ENCODE data around the gene TIMM8A. TPM values are rescaled to one million over a fixed set of nuclear protein-coding genes. Genes with fewer than 3 reads are reported as not detected.

The TIMM8A gene
- total and polyA plus RNA-seq, 3 experiments from 2014 or later = 11.8 to 43.3 (median 40.1) TPM

GRCh38 chrX:101368800-101369199 is 20.3 kb upstream of the TIMM8A start:
- Histone ChIP-seq H3K27ac (ENCODE audit: low read depth, low read length) (no peak overlapping the region), H3K36me3 (ENCODE audit: insufficient read depth, low read length) (no peaks in the 10 kb centered on the region), H3K4me3 (ENCODE audit: low read length) (no peak overlapping the region), H3K4me1 (ENCODE audit: insufficient read depth, low read length) (no peaks in the 10 kb centered on the region), H3K27me3 (ENCODE audit: insufficient read depth, low read length, poor library complexity, severe bottlenecking) (no peaks in the 10 kb centered on the region), H3K9me3 (ENCODE audit: low read length) (no peaks in the 10 kb centered on the region)
- Mint-ChIP-seq H3K4me3 (no peak overlapping the region), H3K4me1 (no peaks in the 10 kb centered on the region), H3K36me3 (no peaks in the 10 kb centered on the region), H3K27me3 (peaks cover 0 to 8% of the 10 kb centered on the region in 2 donors), H3K9me3 (no peaks in the 10 kb centered on the region), H3K27ac (no peak overlapping the region)
- ChIA-PET CTCF (no interaction called here), POLR2A (no interaction called here)
- no peak for DNase-seq

DNA sequence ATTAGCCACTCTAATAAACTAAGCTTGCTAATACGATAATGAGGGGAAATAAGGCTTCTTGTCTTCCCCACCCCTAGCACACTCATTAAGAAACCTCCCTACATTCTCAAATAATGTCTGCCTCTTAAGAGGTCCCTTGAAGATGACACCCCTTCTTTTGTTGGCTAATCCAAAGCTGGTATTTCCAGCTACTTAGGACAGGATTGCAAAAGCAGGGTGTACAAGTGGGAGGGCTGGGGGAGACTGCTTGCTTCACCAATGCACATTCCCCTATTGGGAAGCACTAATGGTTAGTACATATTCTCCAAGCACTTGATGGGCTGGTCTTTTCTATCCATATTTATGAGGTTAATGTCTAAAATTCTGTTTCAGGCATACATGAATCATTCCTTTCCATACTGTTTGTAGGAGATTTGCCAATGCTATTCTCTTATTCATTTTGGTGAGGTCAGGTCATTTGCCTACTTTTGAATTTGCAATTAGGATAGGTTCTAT is 16.8 kb upstream of the TIMM8A start:
- Mint-ChIP-seq H3K27me3 (peaks cover 4 to 19% of the 10 kb centered on the region in 2 donors), H3K4me3 (no peak overlapping the region), H3K36me3 (no peaks in the 10 kb centered on the region), H3K9me3 (no peaks in the 10 kb centered on the region), H3K4me1 (no peaks in the 10 kb centered on the region), H3K27ac (no peak overlapping the region)
- ChIA-PET CTCF (no interaction called here), POLR2A (no interaction called here)
- H3K27ac ChIP-seq (ENCODE audit: low read depth, low read length) = no peak overlapping the region
- H3K4me3 ChIP-seq (ENCODE audit: low read length) = no peak overlapping the region
- no peaks in the 10 kb centered on the region for H3K9me3 ChIP-seq (ENCODE audit: low read length)
- no peaks in the 10 kb centered on the region for H3K36me3 ChIP-seq (ENCODE audit: insufficient read depth, low read length)
- H3K27me3 ChIP-seq (ENCODE audit: insufficient read depth, low read length, poor library complexity, severe bottlenecking) = no peaks in the 10 kb centered on the region
- no peak for DNase-seq
- H3K4me1 ChIP-seq (ENCODE audit: insufficient read depth, low read length) = no peaks in the 10 kb centered on the region

GRCh38 chrX:101362757-101363156 is 14.2 kb upstream of the TIMM8A start:
- H3K27ac Mint-ChIP-seq = no peak overlapping the region
- H3K4me1 Mint-ChIP-seq = no peaks in the 10 kb centered on the region
- H3K27me3 ChIP-seq (ENCODE audit: insufficient read depth, low read length, poor library complexity, severe bottlenecking) = no peaks in the 10 kb centered on the region
- no peak for DNase-seq
- peaks cover 7 to 18% of the 10 kb centered on the region in 2 donors for H3K27me3 Mint-ChIP-seq
- no peak overlapping the region for H3K4me3 Mint-ChIP-seq
- H3K4me1 ChIP-seq (ENCODE audit: insufficient read depth, low read length) = no peaks in the 10 kb centered on the region
- no peaks in the 10 kb centered on the region for H3K36me3 ChIP-seq (ENCODE audit: insufficient read depth, low read length)
- ChIA-PET CTCF (no interaction called here), POLR2A (no interaction called here)
- H3K9me3 Mint-ChIP-seq = no peaks in the 10 kb centered on the region
- no peaks in the 10 kb centered on the region for H3K9me3 ChIP-seq (ENCODE audit: low read length)
- H3K36me3 Mint-ChIP-seq = no peaks in the 10 kb centered on the region
- no peak overlapping the region for H3K4me3 ChIP-seq (ENCODE audit: low read length)
- H3K27ac ChIP-seq (ENCODE audit: low read depth, low read length) = no peak overlapping the region

GRCh38 chrX:101362116-101362515 is 13.6 kb upstream of the TIMM8A start:
- H3K27ac ChIP-seq (ENCODE audit: low read depth, low read length) = no peak overlapping the region
- no peaks in the 10 kb centered on the region for H3K4me1 ChIP-seq (ENCODE audit: insufficient read depth, low read length)
- no peaks in the 10 kb centered on the region for H3K9me3 Mint-ChIP-seq
- no peak overlapping the region for H3K4me3 Mint-ChIP-seq
- H3K27me3 Mint-ChIP-seq = peaks cover 7 to 15% of the 10 kb centered on the region in 2 donors
- no peaks in the 10 kb centered on the region for H3K9me3 ChIP-seq (ENCODE audit: low read length)
- H3K36me3 Mint-ChIP-seq = no peaks in the 10 kb centered on the region
- H3K27ac Mint-ChIP-seq = no peak overlapping the region
- H3K27me3 ChIP-seq (ENCODE audit: insufficient read depth, low read length, poor library complexity, severe bottlenecking) = no peaks in the 10 kb centered on the region
- no peaks in the 10 kb centered on the region for H3K36me3 ChIP-seq (ENCODE audit: insufficient read depth, low read length)
- DNase-seq = no peak
- no peak overlapping the region for H3K4me3 ChIP-seq (ENCODE audit: low read length)
- H3K4me1 Mint-ChIP-seq = no peaks in the 10 kb centered on the region
- ChIA-PET POLR2A (no interaction called here), CTCF (no interaction called here)

DNA sequence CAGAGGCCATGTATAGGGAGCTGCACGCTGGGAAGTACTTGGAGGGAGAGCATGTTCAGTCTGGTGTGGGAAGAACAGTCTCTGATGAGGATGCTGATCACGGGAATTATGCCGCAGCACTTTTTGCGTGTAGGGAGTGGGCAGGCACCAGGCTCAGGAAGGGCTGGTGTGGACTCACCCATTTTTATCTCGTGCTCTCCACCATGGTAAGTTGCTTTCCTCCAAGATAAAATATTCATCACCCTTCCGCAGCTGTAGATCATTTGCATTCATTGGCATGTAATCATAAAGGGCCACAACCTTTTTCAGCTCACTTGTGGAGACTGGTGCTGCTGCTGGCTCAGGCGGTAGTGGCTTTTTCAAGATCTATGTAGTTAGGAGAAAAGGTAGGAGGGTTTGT is 11.8 kb upstream of the TIMM8A start:
- no peaks in the 10 kb centered on the region for H3K9me3 Mint-ChIP-seq
- no peaks in the 10 kb centered on the region for H3K4me1 ChIP-seq (ENCODE audit: insufficient read depth, low read length)
- H3K36me3 ChIP-seq (ENCODE audit: insufficient read depth, low read length) = no peaks in the 10 kb centered on the region
- no peak overlapping the region for H3K27ac ChIP-seq (ENCODE audit: low read depth, low read length)
- POLR2A ChIA-PET = no interaction called here
- CTCF ChIA-PET = no interaction called here
- H3K4me1 Mint-ChIP-seq = no peaks in the 10 kb centered on the region
- no peak overlapping the region for H3K4me3 Mint-ChIP-seq
- no peaks in the 10 kb centered on the region for H3K9me3 ChIP-seq (ENCODE audit: low read length)
- H3K27me3 Mint-ChIP-seq = peaks cover 13 to 14% of the 10 kb centered on the region in 2 donors
- no peak overlapping the region for H3K27ac Mint-ChIP-seq
- no peaks in the 10 kb centered on the region for H3K27me3 ChIP-seq (ENCODE audit: insufficient read depth, low read length, poor library complexity, severe bottlenecking)
- H3K36me3 Mint-ChIP-seq = no peaks in the 10 kb centered on the region
- DNase-seq = no peak
- no peak overlapping the region for H3K4me3 ChIP-seq (ENCODE audit: low read length)

DNA sequence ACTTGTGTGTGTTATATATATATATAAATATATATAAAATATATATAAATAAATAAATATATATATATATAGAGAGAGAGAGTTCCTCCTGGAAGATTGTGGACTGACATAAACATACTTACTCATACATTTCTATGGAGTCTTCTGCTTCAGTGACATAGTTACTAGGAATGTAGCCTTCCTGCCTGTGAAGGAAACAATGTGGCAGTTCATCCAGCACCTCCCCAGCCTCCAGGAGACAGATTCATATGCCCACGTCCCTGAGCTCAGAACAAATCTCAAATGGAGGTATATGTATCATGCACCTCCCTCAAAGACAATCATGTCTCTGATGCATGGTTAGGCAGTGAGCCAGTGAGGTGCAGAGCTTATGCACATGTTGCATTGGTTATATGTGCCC is 11.4 kb upstream of the TIMM8A start:
- Mint-ChIP-seq H3K4me3 (no peak overlapping the region), H3K4me1 (no peaks in the 10 kb centered on the region), H3K27me3 (peaks cover 13 to 16% of the 10 kb centered on the region in 2 donors), H3K27ac (no peak overlapping the region), H3K9me3 (no peaks in the 10 kb centered on the region), H3K36me3 (no peaks in the 10 kb centered on the region)
- Histone ChIP-seq H3K27me3 (ENCODE audit: insufficient read depth, low read length, poor library complexity, severe bottlenecking) (no peaks in the 10 kb centered on the region), H3K27ac (ENCODE audit: low read depth, low read length) (no peak overlapping the region), H3K9me3 (ENCODE audit: low read length) (no peaks in the 10 kb centered on the region), H3K4me1 (ENCODE audit: insufficient read depth, low read length) (no peaks in the 10 kb centered on the region), H3K36me3 (ENCODE audit: insufficient read depth, low read length) (no peaks in the 10 kb centered on the region), H3K4me3 (ENCODE audit: low read length) (no peak overlapping the region)
- ChIA-PET CTCF (no interaction called here), POLR2A (no interaction called here)
- DNase-seq = no peak

GRCh38 chrX:101357166-101357795 is 8.7 kb upstream of the TIMM8A start:
- Histone ChIP-seq H3K36me3 (ENCODE audit: insufficient read depth, low read length) (no peaks in the 10 kb centered on the region), H3K4me3 (ENCODE audit: low read length) (no peak overlapping the region), H3K9me3 (ENCODE audit: low read length) (no peaks in the 10 kb centered on the region), H3K4me1 (ENCODE audit: insufficient read depth, low read length) (no peaks in the 10 kb centered on the region), H3K27me3 (ENCODE audit: insufficient read depth, low read length, poor library complexity, severe bottlenecking) (no peaks in the 10 kb centered on the region), H3K27ac (ENCODE audit: low read depth, low read length) (no peak overlapping the region)
- ChIA-PET POLR2A (no interaction called here), CTCF (no interaction called here)
- DNase-seq = no peak
- Mint-ChIP-seq H3K4me3 (no peak overlapping the region), H3K27ac (no peak overlapping the region), H3K9me3 (no peaks in the 10 kb centered on the region), H3K4me1 (no peaks in the 10 kb centered on the region), H3K27me3 (peaks cover 13 to 16% of the 10 kb centered on the region in 2 donors), H3K36me3 (no peaks in the 10 kb centered on the region)

DNA sequence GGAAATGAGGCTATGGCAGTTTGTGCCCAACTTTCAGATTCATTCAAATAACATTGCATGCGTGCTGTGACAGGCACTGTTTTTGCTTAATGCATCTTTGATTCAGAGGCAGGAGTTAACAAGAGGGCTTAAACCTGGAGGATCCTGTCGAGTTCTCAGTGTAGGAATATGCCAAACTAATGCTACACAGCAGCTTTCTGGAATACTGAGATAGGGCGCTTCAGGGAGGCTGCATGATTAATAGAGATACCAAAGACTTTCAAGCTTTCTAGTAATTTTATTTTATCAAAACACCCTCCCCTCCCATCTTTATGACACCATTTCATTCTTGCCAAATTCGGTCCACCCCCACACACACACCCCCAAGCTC is 636 bp upstream of the TIMM8A start:
- no peaks in the 10 kb centered on the region for H3K9me3 ChIP-seq (ENCODE audit: low read length)
- POLR2A ChIA-PET = interaction anchor here (1.2 to 1.8 kb wide), 3 partner anchors 42 to 582 kb away, joined by 3 to 8 read pairs (median 5); partner anchors contain the start of genes GLA, HNRNPH2, RPL36A and ZMAT1
- no peaks in the 10 kb centered on the region for H3K36me3 ChIP-seq (ENCODE audit: insufficient read depth, low read length)
- H3K27me3 ChIP-seq (ENCODE audit: insufficient read depth, low read length, poor library complexity, severe bottlenecking) = no peaks in the 10 kb centered on the region
- H3K4me1 Mint-ChIP-seq = peaks cover 14 to 22% (median 15%) of the 10 kb centered on the region in 3 donors
- peaks cover 0 to 6% of the 10 kb centered on the region in 2 donors for H3K27me3 Mint-ChIP-seq
- peak overlapping the region; percentile 87 to 96 (median 91) for H3K27ac Mint-ChIP-seq
- no peaks in the 10 kb centered on the region for H3K9me3 Mint-ChIP-seq
- H3K36me3 Mint-ChIP-seq = peaks cover 0 to 10% (median 1%) of the 10 kb centered on the region in 3 donors
- peak overlapping the region; percentile 88 to 97 (median 92) for H3K4me3 Mint-ChIP-seq
- peak overlapping the region; percentile 74 for H3K27ac ChIP-seq (ENCODE audit: low read depth, low read length)
- H3K4me1 ChIP-seq (ENCODE audit: insufficient read depth, low read length) = no peaks in the 10 kb centered on the region
- H3K4me3 ChIP-seq (ENCODE audit: low read length) = peak overlapping the region; percentile 88
- DNase-seq = no peak
- CTCF ChIA-PET = interaction anchor here (1.0 to 2.9 kb wide), 2 partner anchors 9 to 41 kb away, joined by 3 to 12 read pairs; partner anchors contain the start of gene RPL36A

All from CD8-positive, alpha-beta memory T cell (primary cell).